Stimulated activated CD4-positive, alpha-beta T cell treated with anti-CD3 and anti-CD28 coated beads, TNF-alpha, amount 100 ng/mL, for 48 hours (primary cell): ENCODE data around the gene CACNA2D4.

ENCODE experiments used
- DNase-seq, 3 donors: peaks; one replicate each; pipeline ENCODE4 v3.0.0-alpha.2; 2020; ENCODE audit warnings: low read depth in 3 of 3

The CACNA2D4 gene

DNA sequence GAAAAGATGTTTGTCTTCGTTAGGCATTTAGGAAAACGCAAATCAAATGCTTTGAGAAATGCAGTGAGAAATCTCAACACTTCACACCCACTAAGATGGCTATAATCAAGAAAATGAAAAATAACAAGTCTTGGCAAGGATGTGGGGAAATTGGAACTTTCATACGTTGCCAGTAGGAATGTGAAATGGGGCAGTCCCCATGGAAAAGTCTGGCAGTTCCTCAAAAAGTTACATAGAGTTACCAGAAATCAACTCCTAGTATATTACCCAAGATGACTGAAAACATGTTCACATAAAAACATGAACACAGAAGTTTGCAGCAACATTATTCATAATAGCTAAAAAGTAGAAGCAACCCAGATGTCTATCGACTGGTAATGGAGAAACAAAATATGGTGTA lies 139.5 kb downstream of the CACNA2D4 start:
- DNase-seq = no peak

DNA sequence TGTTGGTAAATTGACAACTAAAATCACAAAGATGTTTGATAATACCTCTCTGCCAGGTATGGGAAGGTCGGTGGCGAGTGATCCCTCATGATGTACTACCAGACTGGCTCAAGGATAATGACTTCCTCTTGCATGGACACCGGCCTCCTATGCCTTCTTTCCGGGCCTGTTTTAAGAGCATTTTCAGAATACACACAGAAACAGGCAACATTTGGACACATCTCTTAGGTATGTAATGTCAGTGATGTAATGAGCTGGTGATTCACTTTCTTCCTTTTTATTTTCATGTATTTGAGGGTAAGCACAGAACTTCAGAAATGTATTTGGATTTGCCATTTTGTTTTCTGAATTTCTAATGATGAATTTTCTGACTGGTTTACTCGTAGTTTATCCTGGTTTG lies 140.7 kb downstream of the CACNA2D4 start:
- no peak for DNase-seq

- no peak for DNase-seq
These were observed 142.1 kb downstream of the CACNA2D4 start for GRCh38 chr12:1776170-1776921.

- no peak for DNase-seq
These were observed 144.4 kb downstream of the CACNA2D4 start for GRCh38 chr12:1773937-1774655.

- no peak for DNase-seq
These were observed 148.5 kb downstream of the CACNA2D4 start for GRCh38 chr12:1769809-1770494.

DNA sequence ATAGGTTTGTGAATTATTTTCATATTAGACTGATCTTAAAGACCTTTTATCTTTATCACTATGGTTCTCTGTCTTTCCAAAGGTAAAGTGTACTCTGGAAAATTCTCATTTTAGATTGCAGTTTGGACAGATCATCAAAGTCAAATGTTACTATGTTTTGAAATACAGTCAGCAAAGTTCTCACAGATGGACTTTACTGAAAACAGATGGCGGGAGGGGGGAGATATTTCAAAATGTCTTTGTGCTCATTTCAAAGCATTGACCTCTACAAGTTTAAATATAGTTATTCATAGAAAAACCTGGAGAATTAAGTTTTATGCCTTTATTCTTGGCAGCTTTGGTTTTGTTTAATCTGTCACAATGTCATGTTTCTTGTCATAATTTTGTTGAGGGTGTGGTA lies 149.8 kb downstream of the CACNA2D4 start:
- DNase-seq = no peak

DNA sequence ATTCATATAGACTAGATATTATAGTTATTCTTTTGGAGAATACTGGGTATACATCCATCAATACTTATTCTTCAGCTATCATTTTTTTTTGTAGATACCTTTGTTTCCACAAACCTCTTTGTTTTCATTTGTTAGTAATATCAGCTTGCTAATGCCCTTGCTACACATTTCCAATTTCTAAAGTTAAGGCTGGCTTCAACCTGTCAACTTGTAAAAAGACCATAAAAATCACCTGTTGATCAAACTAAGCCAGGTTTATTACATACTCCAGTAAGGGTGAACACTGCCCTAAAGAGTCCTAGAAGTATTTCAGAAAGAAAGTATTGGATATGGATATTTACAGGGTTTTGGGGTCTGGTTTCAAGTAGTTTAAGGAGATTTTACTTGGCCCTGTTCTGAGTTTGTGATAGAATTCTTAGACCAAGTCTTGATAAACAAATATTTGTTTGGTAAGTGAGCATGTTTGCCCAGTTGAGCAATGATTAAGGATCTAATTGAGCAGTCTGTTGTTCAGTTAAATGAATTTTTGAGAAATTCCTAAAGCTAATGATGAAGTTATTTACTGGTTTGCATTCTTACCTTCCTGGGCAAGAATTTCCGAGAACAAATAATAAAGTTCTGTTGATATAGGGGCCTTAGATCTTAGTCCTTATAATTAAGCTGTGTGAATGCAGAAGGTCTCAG lies 150.9 kb downstream of the CACNA2D4 start:
- no peak for DNase-seq

DNA sequence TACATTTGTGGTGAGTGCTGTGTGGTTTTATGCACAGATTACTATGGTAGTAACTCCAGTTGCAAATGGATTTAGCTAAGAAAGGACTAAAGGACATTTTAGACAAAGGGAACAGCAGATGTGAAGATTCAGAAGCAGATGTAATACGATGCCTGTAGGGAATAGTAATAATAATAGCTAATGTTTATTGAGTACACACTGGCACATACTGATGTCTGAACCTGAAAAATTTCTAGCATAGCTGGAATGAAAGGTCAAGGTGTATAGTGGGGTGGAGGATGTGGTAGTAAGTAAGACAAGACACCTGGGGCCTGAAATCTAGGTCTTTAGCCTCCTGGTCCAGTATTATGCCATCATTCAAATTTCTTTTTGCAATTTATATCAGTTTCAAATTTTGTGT lies 152.3 kb downstream of the CACNA2D4 start:
- DNase-seq = no peak

- no peak for DNase-seq
These were observed 155.3 kb downstream of the CACNA2D4 start for GRCh38 chr12:1763153-1763552.

GRCh38 chr12:1761857-1762256 lies 156.6 kb downstream of the CACNA2D4 start:
- no peak for DNase-seq

DNA sequence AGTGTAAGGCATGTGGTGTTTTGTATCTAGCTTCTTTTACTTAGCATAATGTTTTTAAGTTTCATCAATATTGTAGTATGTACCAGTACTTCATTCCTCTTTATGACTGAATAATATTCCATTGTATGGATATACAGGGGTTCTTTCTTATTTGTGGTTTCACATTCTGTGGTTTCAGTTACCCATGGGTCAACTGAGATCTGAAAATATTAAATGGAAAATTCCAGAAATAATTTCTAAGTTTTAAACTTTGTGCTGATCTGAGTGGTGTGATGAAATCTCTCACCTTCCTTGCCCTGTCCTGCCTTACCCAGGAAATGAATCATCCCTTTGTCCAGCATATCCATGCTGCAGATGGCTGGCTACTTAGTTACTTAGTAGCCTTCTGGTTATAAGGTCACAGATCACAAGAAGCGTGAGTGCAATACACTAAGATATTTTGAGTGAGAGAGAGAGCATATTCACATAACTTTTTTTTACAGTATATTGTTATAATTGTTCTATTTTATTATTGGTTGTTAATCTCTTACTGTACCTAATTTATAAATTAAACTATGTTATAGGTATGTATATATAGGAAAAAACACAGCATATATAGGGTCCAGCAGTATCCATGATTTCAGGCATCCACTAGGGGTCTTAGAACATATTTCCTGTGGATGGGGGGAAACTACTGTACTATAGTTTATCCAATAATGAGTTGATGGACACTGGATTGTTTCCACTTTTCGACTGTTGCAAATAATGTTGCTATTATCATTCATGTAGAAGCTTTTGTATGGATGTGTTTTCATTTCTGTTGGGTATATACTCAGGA lies 157.7 kb downstream of the CACNA2D4 start:
- DNase-seq = no peak

GRCh38 chr12:1758887-1759286 lies 159.6 kb downstream of the CACNA2D4 start:
- no peak for DNase-seq

- DNase-seq = no peak
These were observed 160.1 kb downstream of the CACNA2D4 start for GRCh38 chr12:1758376-1758775.

GRCh38 chr12:1750300-1750699 lies 168.2 kb downstream of the CACNA2D4 start:
- no peak for DNase-seq

DNA sequence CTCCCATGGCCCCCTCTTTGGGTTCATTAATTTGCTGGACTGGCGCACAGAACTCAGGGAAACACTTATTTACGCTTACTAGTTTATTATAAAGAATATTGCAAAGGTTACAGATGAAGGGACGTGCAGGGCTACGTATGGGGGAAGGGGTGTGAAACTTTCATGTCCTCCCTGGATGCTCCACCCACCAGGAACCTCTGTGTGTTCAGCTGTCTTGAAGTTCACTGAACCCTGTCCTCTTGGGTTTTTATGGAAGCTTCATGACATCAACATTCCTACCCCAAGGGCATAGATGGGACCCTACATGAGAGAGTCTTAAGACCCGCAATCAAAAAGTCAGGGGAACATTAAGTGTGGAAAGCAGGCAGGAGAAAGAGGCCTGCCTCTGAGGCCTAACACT lies 169.4 kb downstream of the CACNA2D4 start:
- DNase-seq = no peak

DNA sequence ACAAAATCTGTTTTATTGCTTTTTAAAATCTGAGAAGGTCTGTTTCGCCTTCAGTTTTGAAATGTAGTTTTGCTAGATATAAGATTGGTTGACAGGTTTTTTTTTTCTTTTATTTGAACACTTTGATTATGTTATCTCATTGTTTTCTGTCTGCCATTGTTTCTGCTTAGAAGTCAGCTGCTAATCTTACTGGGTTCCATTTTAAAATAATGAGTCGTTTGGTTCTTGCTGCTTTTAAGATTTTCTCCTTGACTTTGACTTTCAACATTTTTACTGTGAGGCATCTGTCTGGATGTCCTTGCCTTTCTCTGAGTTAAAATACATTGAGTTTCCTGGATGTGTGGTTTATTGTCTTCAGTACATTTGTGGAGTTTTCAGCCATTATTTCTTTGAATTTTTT lies 170.8 kb downstream of the CACNA2D4 start:
- no peak for DNase-seq

DNA sequence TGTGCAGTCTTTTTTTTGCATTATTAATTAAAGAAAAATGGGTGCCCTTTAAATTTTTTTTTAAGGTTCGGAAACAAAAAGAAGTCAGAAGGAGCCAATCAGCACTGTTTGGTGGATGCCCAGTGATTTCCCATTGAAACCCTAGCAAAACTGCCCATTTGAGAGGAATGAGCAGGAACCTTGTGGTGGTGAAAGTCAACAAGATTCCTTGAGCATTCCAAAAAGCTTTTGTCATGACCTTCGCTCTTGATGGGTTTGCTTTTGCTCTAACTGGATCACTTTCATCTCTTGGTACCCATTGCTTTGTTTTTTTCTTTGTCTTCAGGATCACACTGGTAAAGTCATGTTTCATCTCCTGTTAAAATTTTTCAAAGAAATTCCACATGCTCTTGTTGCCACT lies 173.5 kb downstream of the CACNA2D4 start:
- no peak for DNase-seq
